OCI-LY7 (cell line): Measurements from ENCODE around the gene LRP2.

Source experiments
- EZH2phosphoT487 ChIP-seq: fragments of 200-600 bp; sonication (generic); IDR thresholded peaks from 2 replicates; pipeline ENCODE4 v1.6.1; 2018; ENCODE audit warnings: low read depth, borderline replicate concordance, mild to moderate bottlenecking, mixed run types, antibody characterized with exemption, low read length, moderate library complexity, mixed read lengths
- TF ChIP-seq, protein P1 (sequence below): fragments of 200-600 bp; sonication (generic); conservative IDR thresholded peaks from 2 replicates; pipeline ENCODE4 v1.5.1; 2014; ENCODE audit warnings: mild to moderate bottlenecking, antibody characterized with exemption, low read length, moderate library complexity, mixed read lengths

DNA sequence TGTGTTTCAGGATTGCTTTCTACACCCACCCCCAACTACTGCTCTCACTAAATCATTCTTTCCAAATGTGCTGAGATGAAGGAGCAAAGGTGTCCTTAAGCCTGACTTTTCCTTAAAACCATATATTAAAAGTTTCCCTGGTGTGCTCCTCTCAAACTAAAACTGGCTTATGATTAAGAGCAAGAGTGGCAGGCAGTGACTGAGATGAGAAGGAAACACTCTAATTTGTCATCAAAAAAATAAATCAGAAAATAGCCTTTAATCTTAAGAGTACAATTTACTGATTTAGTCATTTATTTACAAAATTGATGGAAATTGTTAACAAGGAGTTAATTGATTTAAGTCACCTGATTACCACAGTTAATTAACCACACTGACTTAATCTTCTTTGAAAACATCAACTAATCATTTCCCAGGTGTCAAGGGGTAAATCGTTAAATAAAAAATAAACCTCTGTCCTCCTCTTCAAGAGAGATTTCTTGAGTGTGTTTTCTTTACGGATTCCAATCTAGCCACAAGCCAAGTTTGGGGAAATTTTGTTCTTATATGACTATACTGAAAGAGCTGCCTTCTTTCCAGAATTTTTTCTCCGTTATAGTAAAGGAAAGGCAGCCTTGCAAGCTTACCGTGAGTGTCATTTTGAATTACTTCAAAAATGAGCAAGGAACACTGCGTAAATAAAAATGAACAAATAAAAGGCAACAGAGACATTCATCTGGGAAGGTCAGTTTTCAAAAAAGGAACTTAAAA is 17.4 kb downstream of the LRP2 start:
- TF ChIP-seq, protein P1, sequence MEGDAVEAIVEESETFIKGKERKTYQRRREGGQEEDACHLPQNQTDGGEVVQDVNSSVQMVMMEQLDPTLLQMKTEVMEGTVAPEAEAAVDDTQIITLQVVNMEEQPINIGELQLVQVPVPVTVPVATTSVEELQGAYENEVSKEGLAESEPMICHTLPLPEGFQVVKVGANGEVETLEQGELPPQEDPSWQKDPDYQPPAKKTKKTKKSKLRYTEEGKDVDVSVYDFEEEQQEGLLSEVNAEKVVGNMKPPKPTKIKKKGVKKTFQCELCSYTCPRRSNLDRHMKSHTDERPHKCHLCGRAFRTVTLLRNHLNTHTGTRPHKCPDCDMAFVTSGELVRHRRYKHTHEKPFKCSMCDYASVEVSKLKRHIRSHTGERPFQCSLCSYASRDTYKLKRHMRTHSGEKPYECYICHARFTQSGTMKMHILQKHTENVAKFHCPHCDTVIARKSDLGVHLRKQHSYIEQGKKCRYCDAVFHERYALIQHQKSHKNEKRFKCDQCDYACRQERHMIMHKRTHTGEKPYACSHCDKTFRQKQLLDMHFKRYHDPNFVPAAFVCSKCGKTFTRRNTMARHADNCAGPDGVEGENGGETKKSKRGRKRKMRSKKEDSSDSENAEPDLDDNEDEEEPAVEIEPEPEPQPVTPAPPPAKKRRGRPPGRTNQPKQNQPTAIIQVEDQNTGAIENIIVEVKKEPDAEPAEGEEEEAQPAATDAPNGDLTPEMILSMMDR, result no peak
- TF ChIP-seq EZH2phosphoT487, result no peak
